Measurements from ENCODE around the gene GNPTAB.

DNA sequence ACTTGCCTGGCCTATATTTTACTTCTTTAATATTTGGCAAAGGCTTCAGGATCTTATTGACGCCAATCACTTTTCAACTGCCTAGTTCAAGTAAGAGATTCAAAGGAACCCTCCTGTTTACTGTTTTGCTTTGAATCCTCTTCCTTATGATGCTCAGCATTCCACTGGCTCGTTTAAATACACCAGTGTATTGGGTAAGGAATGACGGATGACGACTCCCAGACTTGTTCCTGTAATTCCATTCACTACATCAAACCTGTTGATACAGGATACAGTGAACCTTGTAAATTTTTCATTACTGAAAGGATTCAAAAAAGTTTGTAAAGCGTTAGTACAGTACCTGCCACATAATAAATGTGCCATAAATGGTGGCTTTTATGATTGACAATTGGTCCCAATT is 89.8 kb downstream of the GNPTAB start:
- TF ChIP-seq, protein P1, sequence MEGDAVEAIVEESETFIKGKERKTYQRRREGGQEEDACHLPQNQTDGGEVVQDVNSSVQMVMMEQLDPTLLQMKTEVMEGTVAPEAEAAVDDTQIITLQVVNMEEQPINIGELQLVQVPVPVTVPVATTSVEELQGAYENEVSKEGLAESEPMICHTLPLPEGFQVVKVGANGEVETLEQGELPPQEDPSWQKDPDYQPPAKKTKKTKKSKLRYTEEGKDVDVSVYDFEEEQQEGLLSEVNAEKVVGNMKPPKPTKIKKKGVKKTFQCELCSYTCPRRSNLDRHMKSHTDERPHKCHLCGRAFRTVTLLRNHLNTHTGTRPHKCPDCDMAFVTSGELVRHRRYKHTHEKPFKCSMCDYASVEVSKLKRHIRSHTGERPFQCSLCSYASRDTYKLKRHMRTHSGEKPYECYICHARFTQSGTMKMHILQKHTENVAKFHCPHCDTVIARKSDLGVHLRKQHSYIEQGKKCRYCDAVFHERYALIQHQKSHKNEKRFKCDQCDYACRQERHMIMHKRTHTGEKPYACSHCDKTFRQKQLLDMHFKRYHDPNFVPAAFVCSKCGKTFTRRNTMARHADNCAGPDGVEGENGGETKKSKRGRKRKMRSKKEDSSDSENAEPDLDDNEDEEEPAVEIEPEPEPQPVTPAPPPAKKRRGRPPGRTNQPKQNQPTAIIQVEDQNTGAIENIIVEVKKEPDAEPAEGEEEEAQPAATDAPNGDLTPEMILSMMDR (IDR thresholded peaks at IDR 0.05): no peak
- no peak for TF ChIP-seq POLR2A (IDR thresholded peaks at IDR 0.05)
